Ascending aorta (tissue), 2 donors: ENCODE data around the gene MAP4. TPM values are rescaled to one million over a fixed set of nuclear protein-coding genes. Genes with fewer than 3 reads are reported as not detected.

Source experiments
- DNase-seq, 2 donors: peaks; one replicate each; pipeline ENCODE4 v3.0.0-alpha.2; 2019; ENCODE audit warnings: low spot score in 2 of 2
- H3K27ac ChIP-seq, 2 donors: fragments of 200-600 bp; sonication (generic); one replicate each; pipeline ENCODE4 v1.5.1; 2016 to 2017; ENCODE audit warnings: mild to moderate bottlenecking in 1 of 2
- H3K27me3 ChIP-seq: fragments of 200-600 bp; sonication (generic); one replicate; pipeline ENCODE4 v1.5.1; 2017
- H3K36me3 ChIP-seq, 2 donors: fragments of 200-600 bp; sonication (generic); one replicate each; pipeline ENCODE4 v1.5.1; 2016
- H3K4me1 ChIP-seq, 2 donors: fragments of 200-600 bp; sonication (generic); one replicate each; pipeline ENCODE4 v1.5.1; 2016 to 2017; ENCODE audit warnings: mild to moderate bottlenecking in 1 of 2
- H3K4me3 ChIP-seq, 2 donors: fragments of 200-600 bp; sonication (generic); one replicate each; pipeline ENCODE4 v1.5.1; 2016 to 2017; ENCODE audit warnings: mild to moderate bottlenecking in 1 of 2
- H3K9me3 ChIP-seq, 2 donors: fragments of 200-600 bp; sonication (generic); one replicate each; pipeline ENCODE4 v1.5.1; 2016
- CTCF ChIP-seq, 3 experiments: fragments of 200-600 bp in 2 of 3; fragments of 450-650 bp in 1 of 3; sonication (generic) in 2 of 3; IDR thresholded peaks; one replicate each; pipeline ENCODE4 v1.5.1; 2016 to 2019; ENCODE audit warnings: antibody characterized with exemption in 3 of 3, mild to moderate bottlenecking in 1 of 3, moderate library complexity in 1 of 3
- intact Hi-C: fragments of 100-400 bp; cut with DNase I; formaldehyde crosslinking; loops from one replicate; pipeline ENCODE4 v1.15.1; 2023
- total RNA-seq: library from RNA; depleted of rRNA; stranded (reverse); fragments of >200 nt; gene quantifications from one replicate; pipeline ENCODE4 v1.1.0, GENCODE V29; 2016

The MAP4 gene
- total RNA-seq, 1 donor from 2014 or later: 140 TPM

- Histone ChIP-seq H3K36me3 (peaks cover 20 to 39% of the 10 kb centered on the region in 2 donors), H3K27me3 (no peaks in the 10 kb centered on the region), H3K4me3 (no peak overlapping the region), H3K4me1 (peaks cover 4 to 26% of the 10 kb centered on the region in 2 donors), H3K27ac (no peak overlapping the region), H3K9me3 (no peaks in the 10 kb centered on the region)
- TF ChIP-seq CTCF (IDR thresholded peaks at IDR 0.05): no peak
- DNase-seq: no peak
- intact Hi-C loops: loop anchor here (5.0 kb wide), 1 partner anchor 97 kb away; no protein-coding TSS in a partner anchor
Observed at GRCh38 chr3:47895241-47895640, 121.0 kb downstream of the MAP4 start.

- H3K27ac ChIP-seq: peak overlapping the region; percentile 17 to 41
- peak overlapping the region in 1 of 2 donors; percentile 19 for H3K4me3 ChIP-seq
- intact Hi-C loops: no loop called here
- H3K27me3 ChIP-seq: no peaks in the 10 kb centered on the region
- H3K4me1 ChIP-seq: peaks cover 4 to 17% of the 10 kb centered on the region in 2 donors
- peaks cover 10 to 22% of the 10 kb centered on the region in 2 donors for H3K36me3 ChIP-seq
- TF ChIP-seq CTCF (IDR thresholded peaks at IDR 0.05): no peak
- DNase-seq: no peak
- H3K9me3 ChIP-seq: no peaks in the 10 kb centered on the region
Observed at GRCh38 chr3:47892286-47893040, 123.8 kb downstream of the MAP4 start.

- H3K36me3 ChIP-seq: peaks cover 7 to 18% of the 10 kb centered on the region in 2 donors
- H3K27me3 ChIP-seq: no peaks in the 10 kb centered on the region
- intact Hi-C loops: no loop called here
- no peak for DNase-seq
- H3K9me3 ChIP-seq: no peaks in the 10 kb centered on the region
- peak overlapping the region; percentile 40 to 41 for H3K27ac ChIP-seq
- H3K4me3 ChIP-seq: no peak overlapping the region
- no peak for TF ChIP-seq CTCF (IDR thresholded peaks at IDR 0.05)
- H3K4me1 ChIP-seq: peaks cover 4 to 17% of the 10 kb centered on the region in 2 donors
Observed at GRCh38 chr3:47891613-47892005, 124.6 kb downstream of the MAP4 start.

- no peaks in the 10 kb centered on the region for H3K9me3 ChIP-seq
- no peak for DNase-seq
- H3K4me1 ChIP-seq: peaks cover 4 to 17% of the 10 kb centered on the region in 2 donors
- no peaks in the 10 kb centered on the region for H3K27me3 ChIP-seq
- intact Hi-C loops: no loop called here
- H3K36me3 ChIP-seq: peaks cover 7 to 18% of the 10 kb centered on the region in 2 donors
- H3K4me3 ChIP-seq: no peak overlapping the region
- TF ChIP-seq CTCF (IDR thresholded peaks at IDR 0.05): no peak
- peak overlapping the region; percentile 40 to 41 for H3K27ac ChIP-seq
Observed at GRCh38 chr3:47890828-47891612, 125.2 kb downstream of the MAP4 start.

- Histone ChIP-seq H3K4me3 (no peak overlapping the region), H3K9me3 (no peaks in the 10 kb centered on the region), H3K4me1 (peaks cover 4 to 17% of the 10 kb centered on the region in 2 donors), H3K36me3 (peaks cover 7 to 13% of the 10 kb centered on the region in 2 donors), H3K27ac (peak overlapping the region; percentile 40 to 41), H3K27me3 (no peaks in the 10 kb centered on the region)
- no peak for TF ChIP-seq CTCF (IDR thresholded peaks at IDR 0.05)
- intact Hi-C loops: no loop called here
- DNase-seq: no peak
Observed at GRCh38 chr3:47890126-47890827, 125.9 kb downstream of the MAP4 start.
